B cell (primary cell): Measurements from ENCODE around the gene MOK. TPM values are rescaled to one million over a fixed set of nuclear protein-coding genes. Genes with fewer than 3 reads are reported as not detected.

Experiments used
- ATAC-seq: fragments of 200-7000 bp; cut with Tn5 transposase; one replicate; pipeline ENCODE4 v1.10.0; 2021; ENCODE audit warnings: low read depth, mild to moderate bottlenecking, moderate number of reproducible peaks, moderate library complexity
- CTCF ChIA-PET: fragments of 350-600 bp; sonication (Branson Sonifier 250); formaldehyde crosslinking; loops from one replicate; lab custom pipeline; 2021; ENCODE audit warnings: antibody characterized with exemption, inconsistent platforms; lab: Charles Lee
- POLR2A ChIA-PET: fragments of 350-600 bp; sonication (Branson Sonifier 250); formaldehyde crosslinking; loops from one replicate; lab custom pipeline; 2021; ENCODE audit warnings: antibody characterized with exemption; lab: Charles Lee
- DNase-seq: peaks from one replicate; pipeline ENCODE4 v3.0.0; 2013
- H2AFZ ChIP-seq: 2 replicates; pipeline ENCODE4 v1.6.1; 2012; ENCODE audit warnings: mild to moderate bottlenecking, low read depth, low read length; ENCODE audit not compliant: insufficient read depth, poor library complexity, severe bottlenecking
- H3K27ac ChIP-seq, 2 donors: 1 replicate in 1 of 2; 2 replicates in 1 of 2; pipeline ENCODE4 v1.5.1; 2012 to 2013; ENCODE audit warnings: low read length in 2 of 2, mild to moderate bottlenecking in 2 of 2, moderate library complexity in 1 of 2
- H3K27me3 ChIP-seq, 4 experiments: fragments of 200-600 bp in 1 of 4; sonication (generic) in 1 of 4; replicated peaks in 1 of 4; 1 replicate in 2 of 4; 2 replicates in 2 of 4; pipeline versions ENCODE4 v1.6.1 to v1.7.0; 2013 to 2016; ENCODE audit warnings: low read length in 3 of 4, mild to moderate bottlenecking in 2 of 4, mixed read lengths in 1 of 4, moderate library complexity in 1 of 4; ENCODE audit not compliant: insufficient read depth in 4 of 4, control insufficient read depth in 3 of 4; ENCODE audit errors: control extremely low read depth in 1 of 4
- H3K36me3 ChIP-seq, 2 experiments: replicated peaks in 1 of 2; 1 replicate in 1 of 2; 2 replicates in 1 of 2; pipeline versions ENCODE4 v1.6.1 to v1.7.1; 2013; ENCODE audit warnings: low read length in 1 of 2; ENCODE audit not compliant: insufficient read depth in 2 of 2, control insufficient read depth in 1 of 2; ENCODE audit errors: control extremely low read depth in 1 of 2, extremely low read depth in 1 of 2
- H3K4me1 ChIP-seq, 2 donors: fragments of 200-600 bp in 1 of 2; sonication (generic) in 1 of 2; 1 replicate in 1 of 2; 2 replicates in 1 of 2; pipeline versions ENCODE4 v1.5.1 to v1.6.1; 2013 to 2017; ENCODE audit warnings: low read length in 2 of 2; ENCODE audit not compliant: control insufficient read depth in 2 of 2, insufficient read depth in 2 of 2
- H3K4me2 ChIP-seq: replicated peaks from 2 replicates; pipeline ENCODE3; 2012; ENCODE audit warnings: mild to moderate bottlenecking, low read depth, low read length; ENCODE audit not compliant: poor library complexity, severe bottlenecking
- H3K4me3 ChIP-seq, 5 experiments: fragments of 200-600 bp in 1 of 5; sonication (generic) in 1 of 5; 1 replicate in 3 of 5; 2 replicates in 2 of 5; pipeline versions ENCODE4 v1.5.1 to v1.7.0; 2011 to 2016; ENCODE audit warnings: low read length in 4 of 5, mild to moderate bottlenecking in 4 of 5, low read depth in 2 of 5, control low read depth in 1 of 5, moderate library complexity in 1 of 5; ENCODE audit not compliant: insufficient read depth in 1 of 5; ENCODE audit errors: control extremely low read depth in 1 of 5, extremely low read depth in 1 of 5
- H3K79me2 ChIP-seq: fragments of 200-600 bp; sonication (generic); one replicate; pipeline ENCODE4 v1.6.0; 2016; ENCODE audit warnings: low read length; ENCODE audit not compliant: control insufficient read depth, insufficient read depth
- H3K9ac ChIP-seq: fragments of 200-600 bp; sonication (generic); 2 replicates; pipeline ENCODE4 v1.6.1; 2017; ENCODE audit warnings: mild to moderate bottlenecking, low read length, moderate library complexity
- H3K9me3 ChIP-seq, 3 donors: one replicate each; pipeline versions ENCODE4 v1.6.1 to v1.7.1; 2013; ENCODE audit warnings: low read length in 2 of 3; ENCODE audit not compliant: control insufficient read depth in 2 of 3, insufficient read depth in 1 of 3; ENCODE audit errors: control extremely low read depth in 1 of 3
- H4K20me1 ChIP-seq: 2 replicates; pipeline ENCODE4 v1.6.0; 2012; ENCODE audit warnings: mild to moderate bottlenecking, low read length; ENCODE audit not compliant: insufficient read depth, control insufficient read depth, poor library complexity, severe bottlenecking
- H3K27ac Mint-ChIP-seq: one replicate; pipeline ENCODE4 v1.8.0; 2021; ENCODE audit warnings: mixed read lengths
- H3K27me3 Mint-ChIP-seq: one replicate; pipeline ENCODE4 v1.8.0; 2021; ENCODE audit warnings: mixed read lengths
- H3K4me1 Mint-ChIP-seq: one replicate; pipeline ENCODE4 v1.8.0; 2021; ENCODE audit warnings: mixed read lengths
- H3K4me3 Mint-ChIP-seq: one replicate; pipeline ENCODE4 v1.8.0; 2021; ENCODE audit warnings: mixed read lengths
- H3K9me3 Mint-ChIP-seq: one replicate; pipeline ENCODE4 v1.8.0; 2022; ENCODE audit warnings: mixed read lengths; ENCODE audit not compliant: insufficient read depth
- EZH2 ChIP-seq: IDR thresholded peaks from 2 replicates; pipeline ENCODE4 v1.6.1; 2012; ENCODE audit warnings: borderline replicate concordance, low read depth, mild to moderate bottlenecking, moderate library complexity, low read length; ENCODE audit not compliant: insufficient read depth, poor library complexity, severe bottlenecking
- WGBS: methylation state at CpG from one replicate; pipeline ENCODE4 v1.1.5; 2013; ENCODE audit warnings: missing lambda C conversion rate; ENCODE audit not compliant: insufficient coverage; 5-methylcytosine and 5-hydroxymethylcytosine counted together
- intact Hi-C: fragments of 100-400 bp; cut with micrococcal nuclease; formaldehyde crosslinking; loops from one replicate; pipeline ENCODE4 v1.10.0; 2022
- polyA minus RNA-seq: library from RNA; depleted of rRNA, polyadenylated mRNA; stranded (reverse); fragments of >200 nt; gene quantifications from 2 replicates; pipeline ENCODE4 v1.2.3, GENCODE V29; 2012
- polyA plus RNA-seq: library from polyadenylated mRNA; depleted of rRNA; stranded (reverse); fragments of >200 nt; gene quantifications from 2 replicates; pipeline ENCODE4 v1.2.3, GENCODE V29; 2012
- total RNA-seq, 2 donors: library from RNA; stranded (reverse); fragments of 120-200 nt in 1 of 2; gene quantifications; 1 replicate in 1 of 2; 2 replicates in 1 of 2; pipeline versions ENCODE4 v1.2.3 to v1.2.4, GENCODE V29; 2013 to 2022
- TF ChIP-seq, protein P1 (sequence below): fragments of 200-600 bp; IDR thresholded peaks from one replicate; pipeline ENCODE4 v1.8.0; 2022; ENCODE audit warnings: antibody characterized with exemption, mild to moderate bottlenecking

MOK gene, protein sequence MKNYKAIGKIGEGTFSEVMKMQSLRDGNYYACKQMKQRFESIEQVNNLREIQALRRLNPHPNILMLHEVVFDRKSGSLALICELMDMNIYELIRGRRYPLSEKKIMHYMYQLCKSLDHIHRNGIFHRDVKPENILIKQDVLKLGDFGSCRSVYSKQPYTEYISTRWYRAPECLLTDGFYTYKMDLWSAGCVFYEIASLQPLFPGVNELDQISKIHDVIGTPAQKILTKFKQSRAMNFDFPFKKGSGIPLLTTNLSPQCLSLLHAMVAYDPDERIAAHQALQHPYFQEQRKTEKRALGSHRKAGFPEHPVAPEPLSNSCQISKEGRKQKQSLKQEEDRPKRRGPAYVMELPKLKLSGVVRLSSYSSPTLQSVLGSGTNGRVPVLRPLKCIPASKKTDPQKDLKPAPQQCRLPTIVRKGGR
- 2.9 and 3.0 TPM in 2 replicates for total RNA-seq
- total RNA-seq (2013), result 1.2 TPM
- 1.2 and 2.3 TPM in 2 replicates for polyA plus RNA-seq
- polyA minus RNA-seq, result 1.6 TPM in 2 replicates

- DNase-seq (peak; percentile 98), ATAC-seq (peak; percentile 90)
- CTCF ChIA-PET, result interaction anchor here (0.7 to 5.5 kb wide), 5 partner anchors 10 to 217 kb away, joined by 3 to 48 read pairs (median 8); no protein-coding TSS in a partner anchor
- peak within 1 kb of the TSS; percentile 96 for H2AFZ ChIP-seq
- intact Hi-C loops, result loop anchor here (1.0 to 2.0 kb wide), 4 partner anchors 9 to 357 kb away; partner anchors contain the start of genes WDR20 and ZNF839
- peak within 1 kb of the TSS; percentile 94 for H3K4me3 Mint-ChIP-seq
- peak within 1 kb of the TSS; percentile 80 to 82 (median 81) for H3K4me3 ChIP-seq
- TF ChIP-seq, protein P1, sequence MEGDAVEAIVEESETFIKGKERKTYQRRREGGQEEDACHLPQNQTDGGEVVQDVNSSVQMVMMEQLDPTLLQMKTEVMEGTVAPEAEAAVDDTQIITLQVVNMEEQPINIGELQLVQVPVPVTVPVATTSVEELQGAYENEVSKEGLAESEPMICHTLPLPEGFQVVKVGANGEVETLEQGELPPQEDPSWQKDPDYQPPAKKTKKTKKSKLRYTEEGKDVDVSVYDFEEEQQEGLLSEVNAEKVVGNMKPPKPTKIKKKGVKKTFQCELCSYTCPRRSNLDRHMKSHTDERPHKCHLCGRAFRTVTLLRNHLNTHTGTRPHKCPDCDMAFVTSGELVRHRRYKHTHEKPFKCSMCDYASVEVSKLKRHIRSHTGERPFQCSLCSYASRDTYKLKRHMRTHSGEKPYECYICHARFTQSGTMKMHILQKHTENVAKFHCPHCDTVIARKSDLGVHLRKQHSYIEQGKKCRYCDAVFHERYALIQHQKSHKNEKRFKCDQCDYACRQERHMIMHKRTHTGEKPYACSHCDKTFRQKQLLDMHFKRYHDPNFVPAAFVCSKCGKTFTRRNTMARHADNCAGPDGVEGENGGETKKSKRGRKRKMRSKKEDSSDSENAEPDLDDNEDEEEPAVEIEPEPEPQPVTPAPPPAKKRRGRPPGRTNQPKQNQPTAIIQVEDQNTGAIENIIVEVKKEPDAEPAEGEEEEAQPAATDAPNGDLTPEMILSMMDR, result no peak
- no peak for TF ChIP-seq EZH2
- peaks cover 6% of the 10 kb centered on the region for H3K4me1 Mint-ChIP-seq
- no peaks in the 10 kb centered on the region for H3K9me3 Mint-ChIP-seq
- POLR2A ChIA-PET, result interaction anchor here (0.9 to 1.5 kb wide), 2 partner anchors 9 to 13 kb away, joined by 3 to 4 read pairs; no protein-coding TSS in a partner anchor
- WGBS, result 2% methylated on average over 51 of the region's 53 CpGs
- peak within 1 kb of the TSS; percentile 72 to 89 for H3K27ac ChIP-seq
- peaks cover 5 to 11% of the 10 kb centered on the region in 2 donors for H3K4me1 ChIP-seq
- H3K4me2 ChIP-seq, result peak within 1 kb of the TSS; percentile 95
- no peaks in the 10 kb centered on the region for H3K9me3 ChIP-seq
- peak within 1 kb of the TSS; percentile 89 for H3K9ac ChIP-seq
- H3K36me3 ChIP-seq, result no peaks in the 10 kb centered on the region
- H3K27me3 ChIP-seq, result no peaks in the 10 kb centered on the region
- H3K27me3 Mint-ChIP-seq, result no peaks in the 10 kb centered on the region
- H4K20me1 ChIP-seq, result no peaks in the 10 kb centered on the region
- peak within 1 kb of the TSS; percentile 96 for H3K27ac Mint-ChIP-seq
- H3K79me2 ChIP-seq, result no peaks in the 10 kb centered on the region
These were observed at the start of gene MOK for GRCh38 chr14:102304611-102305506. Gene MOK, minus strand, starts transcription at chr14:102305164. Its CDS starts 196 bp downstream, at chr14:102304968.
